ENCODE data around the gene WFIKKN1. TPM values are rescaled to one million over a fixed set of nuclear protein-coding genes. Genes with fewer than 3 reads are reported as not detected.

Gene WFIKKN1
- total RNA-seq, 1 donor from 2014 or later, result 0.47 TPM

DNA sequence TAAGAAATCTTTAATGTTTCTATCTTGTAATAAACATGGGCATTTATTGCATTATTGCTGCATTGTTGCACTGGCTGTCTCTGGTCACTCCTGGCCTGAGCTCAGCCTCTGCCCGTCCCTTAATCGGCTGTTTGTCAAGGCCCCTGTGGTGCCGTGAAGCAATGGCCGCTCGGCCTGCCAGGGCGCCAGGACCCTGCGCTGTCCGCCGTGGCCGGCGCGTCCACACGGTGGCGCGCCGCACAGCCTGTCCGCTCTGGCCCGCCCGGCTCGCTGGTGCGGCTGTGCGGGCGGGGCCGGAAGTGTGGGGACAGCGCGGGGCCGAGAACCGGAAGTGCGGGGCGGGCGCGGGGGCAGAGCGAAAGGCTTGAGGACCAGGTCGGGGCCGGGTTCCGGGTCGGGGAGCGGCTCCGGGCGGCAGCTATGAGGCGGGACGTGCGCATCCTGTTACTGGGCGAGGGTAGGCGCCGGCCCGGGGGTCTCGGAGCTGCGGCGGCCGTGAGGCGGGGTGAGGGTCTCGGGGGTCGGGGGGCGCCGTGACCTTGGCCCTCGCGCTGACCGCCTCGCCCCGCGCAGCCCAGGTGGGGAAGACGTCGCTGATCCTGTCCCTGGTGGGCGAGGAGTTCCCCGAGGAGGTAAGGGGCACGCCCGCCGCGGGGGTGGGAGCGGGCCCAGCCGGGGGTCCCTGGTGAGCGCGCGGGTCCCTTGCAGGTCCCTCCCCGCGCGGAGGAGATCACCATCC lies 37.2 kb downstream of the WFIKKN1 start, which contains the start of gene RHOT2:
Gene RHOT2, plus strand, starts transcription at position 353 of the 739 bp plus-strand sequence. Its CDS starts 68 bp downstream, at position 421.
- Mint-ChIP-seq H3K9me3 (ENCODE audit: low read depth) (no peaks in the 10 kb centered on the region), H3K4me1 (ENCODE audit: low read depth) (peaks cover 8% of the 10 kb centered on the region), H3K27ac (ENCODE audit: unreplicated experiment) (peak within 1 kb of the TSS; percentile 81), H3K36me3 (ENCODE audit: low read depth) (peaks cover 1% of the 10 kb centered on the region), H3K4me3 (ENCODE audit: unreplicated experiment) (peak within 1 kb of the TSS; percentile 76), H3K27me3 (ENCODE audit: low read depth) (no peaks in the 10 kb centered on the region)
- TF ChIP-seq, protein P1, sequence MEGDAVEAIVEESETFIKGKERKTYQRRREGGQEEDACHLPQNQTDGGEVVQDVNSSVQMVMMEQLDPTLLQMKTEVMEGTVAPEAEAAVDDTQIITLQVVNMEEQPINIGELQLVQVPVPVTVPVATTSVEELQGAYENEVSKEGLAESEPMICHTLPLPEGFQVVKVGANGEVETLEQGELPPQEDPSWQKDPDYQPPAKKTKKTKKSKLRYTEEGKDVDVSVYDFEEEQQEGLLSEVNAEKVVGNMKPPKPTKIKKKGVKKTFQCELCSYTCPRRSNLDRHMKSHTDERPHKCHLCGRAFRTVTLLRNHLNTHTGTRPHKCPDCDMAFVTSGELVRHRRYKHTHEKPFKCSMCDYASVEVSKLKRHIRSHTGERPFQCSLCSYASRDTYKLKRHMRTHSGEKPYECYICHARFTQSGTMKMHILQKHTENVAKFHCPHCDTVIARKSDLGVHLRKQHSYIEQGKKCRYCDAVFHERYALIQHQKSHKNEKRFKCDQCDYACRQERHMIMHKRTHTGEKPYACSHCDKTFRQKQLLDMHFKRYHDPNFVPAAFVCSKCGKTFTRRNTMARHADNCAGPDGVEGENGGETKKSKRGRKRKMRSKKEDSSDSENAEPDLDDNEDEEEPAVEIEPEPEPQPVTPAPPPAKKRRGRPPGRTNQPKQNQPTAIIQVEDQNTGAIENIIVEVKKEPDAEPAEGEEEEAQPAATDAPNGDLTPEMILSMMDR (IDR thresholded peaks at IDR 0.05), result peak; percentile 87
- no peak for DNase-seq (ENCODE audit: low spot score)

DNA sequence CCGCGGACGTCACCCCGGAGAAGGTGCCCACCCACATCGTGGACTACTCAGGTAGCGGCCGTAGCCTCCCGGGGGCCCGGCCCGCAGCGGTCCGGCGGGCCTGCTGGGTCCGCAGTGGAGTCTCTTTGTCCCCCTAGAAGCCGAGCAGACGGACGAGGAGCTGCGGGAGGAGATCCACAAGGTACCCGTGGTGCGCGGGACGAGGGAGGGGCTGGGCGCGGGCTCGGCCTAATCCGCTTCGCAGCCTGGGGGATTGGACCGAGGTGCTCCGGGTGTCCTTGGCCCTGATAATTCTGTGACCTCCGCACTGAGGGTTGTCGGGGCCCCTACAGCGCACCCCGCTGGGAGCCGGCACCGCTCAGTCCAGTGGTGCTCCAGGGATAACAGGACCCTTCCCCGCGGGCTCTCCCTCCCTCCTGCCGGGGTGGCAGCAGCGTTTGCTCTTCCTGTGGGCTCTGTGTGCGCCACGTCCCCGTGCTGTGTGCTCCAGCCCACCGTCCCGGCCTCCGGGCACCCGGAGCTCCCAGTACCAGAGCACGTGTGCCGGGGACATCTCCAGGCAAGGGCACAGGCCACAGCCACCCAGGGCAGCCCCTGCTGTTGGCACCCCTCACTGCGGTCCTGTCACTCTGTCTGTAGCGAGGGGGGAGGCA lies 37.9 kb downstream of the WFIKKN1 start:
- no peak overlapping the region for H3K27ac Mint-ChIP-seq (ENCODE audit: unreplicated experiment)
- TF ChIP-seq, protein P1 (IDR thresholded peaks at IDR 0.05), result no peak
- peaks cover 2% of the 10 kb centered on the region for H3K36me3 Mint-ChIP-seq (ENCODE audit: low read depth)
- H3K4me3 Mint-ChIP-seq (ENCODE audit: unreplicated experiment), result peak overlapping the region; percentile 70
- H3K27me3 Mint-ChIP-seq (ENCODE audit: low read depth), result no peaks in the 10 kb centered on the region
- peaks cover 8% of the 10 kb centered on the region for H3K4me1 Mint-ChIP-seq (ENCODE audit: low read depth)
- H3K9me3 Mint-ChIP-seq (ENCODE audit: low read depth), result no peaks in the 10 kb centered on the region
- no peak for DNase-seq (ENCODE audit: low spot score)

DNA sequence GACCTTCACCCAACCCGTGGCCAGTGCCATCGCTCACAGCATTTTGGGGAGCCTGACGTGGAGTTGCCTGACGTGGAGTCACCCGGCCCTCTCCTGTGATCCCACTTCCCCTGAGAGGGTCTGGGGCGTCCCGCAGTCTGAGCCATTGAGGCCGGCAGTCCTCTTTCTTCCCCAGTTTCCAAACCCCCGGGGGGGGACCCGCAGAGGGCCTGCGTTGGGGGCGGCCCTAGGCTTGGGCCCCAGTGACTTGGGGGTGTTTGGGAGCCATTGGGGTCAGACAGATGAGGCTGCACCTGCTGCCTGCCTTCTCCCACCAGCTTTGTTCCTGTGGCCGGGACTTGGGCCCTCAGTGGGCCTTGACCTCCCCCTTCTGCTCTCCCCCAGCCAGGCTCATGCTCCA lies 38.9 kb downstream of the WFIKKN1 start:
- H3K27me3 Mint-ChIP-seq (ENCODE audit: low read depth), result no peaks in the 10 kb centered on the region

DNA sequence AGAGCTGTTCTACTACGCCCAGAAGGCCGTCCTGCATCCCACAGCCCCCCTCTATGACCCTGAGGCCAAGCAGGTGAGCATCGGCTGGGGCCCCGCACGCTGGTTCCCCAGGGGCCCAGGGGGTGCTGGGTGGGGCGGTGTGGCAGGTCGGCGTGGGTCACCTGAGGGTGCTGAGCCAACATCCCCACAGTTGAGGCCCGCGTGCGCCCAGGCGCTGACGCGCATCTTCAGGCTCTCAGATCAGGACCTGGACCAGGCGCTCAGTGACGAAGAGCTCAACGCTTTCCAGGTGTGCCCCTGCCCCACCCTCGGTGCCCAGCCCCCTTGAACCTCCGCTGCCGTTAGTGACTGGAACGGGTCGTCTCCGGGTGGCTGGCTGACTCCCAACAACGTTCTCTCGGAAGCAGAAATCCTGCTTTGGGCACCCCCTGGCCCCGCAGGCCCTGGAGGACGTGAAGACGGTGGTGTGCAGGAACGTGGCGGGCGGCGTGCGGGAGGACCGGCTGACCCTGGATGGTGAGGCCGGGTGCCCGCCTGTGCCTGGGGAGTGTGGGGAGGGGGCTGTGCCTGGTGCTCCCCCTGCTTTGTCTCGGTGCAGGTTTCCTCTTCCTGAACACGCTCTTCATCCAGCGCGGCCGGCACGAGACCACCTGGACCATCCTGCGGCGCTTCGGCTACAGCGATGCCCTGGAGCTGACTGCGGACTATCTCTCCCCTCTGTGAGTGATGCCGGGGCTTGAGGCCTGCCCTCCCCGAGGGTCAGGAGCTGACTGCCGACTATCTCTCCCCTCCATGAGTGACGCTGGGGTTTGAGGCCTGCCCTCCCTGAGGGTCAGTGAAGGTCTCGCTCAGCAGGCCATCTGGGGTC lies 39.9 kb downstream of the WFIKKN1 start:
- H3K4me1 Mint-ChIP-seq (ENCODE audit: low read depth), result peaks cover 15% of the 10 kb centered on the region
- TF ChIP-seq, protein P1 (IDR thresholded peaks at IDR 0.05), result no peak
- DNase-seq (ENCODE audit: low spot score), result no peak
- no peaks in the 10 kb centered on the region for H3K27me3 Mint-ChIP-seq (ENCODE audit: low read depth)
- no peak overlapping the region for H3K4me3 Mint-ChIP-seq (ENCODE audit: unreplicated experiment)
- H3K27ac Mint-ChIP-seq (ENCODE audit: unreplicated experiment), result no peak overlapping the region
- no peaks in the 10 kb centered on the region for H3K9me3 Mint-ChIP-seq (ENCODE audit: low read depth)
- H3K36me3 Mint-ChIP-seq (ENCODE audit: low read depth), result peaks cover 2% of the 10 kb centered on the region

More for the DNA sequence above, 38.9 kb downstream of the WFIKKN1 start:
- Mint-ChIP-seq H3K9me3 (ENCODE audit: low read depth) (no peaks in the 10 kb centered on the region), H3K27ac (ENCODE audit: unreplicated experiment) (no peak overlapping the region), H3K4me3 (ENCODE audit: unreplicated experiment) (no peak overlapping the region), H3K36me3 (ENCODE audit: low read depth) (peaks cover 2% of the 10 kb centered on the region), H3K4me1 (ENCODE audit: low read depth) (peaks cover 9% of the 10 kb centered on the region)
- TF ChIP-seq, protein P1 (IDR thresholded peaks at IDR 0.05), result no peak
- no peak for DNase-seq (ENCODE audit: low spot score)
